ENCODE measurements around the gene RNU11. TPM values are rescaled to one million over a fixed set of nuclear protein-coding genes. Genes with fewer than 3 reads are reported as not detected.
"Not testable (repeated sequence)": the region's sequence is repeated elsewhere in the genome, so short reads cannot be mapped to it uniquely, and the experiment has no call there.

The RNU11 gene
- total and polyA plus RNA-seq, 2 donors (not counting 3 experiments of a cell fraction or from before 2014, with no cell fraction given): not detected

DNA sequence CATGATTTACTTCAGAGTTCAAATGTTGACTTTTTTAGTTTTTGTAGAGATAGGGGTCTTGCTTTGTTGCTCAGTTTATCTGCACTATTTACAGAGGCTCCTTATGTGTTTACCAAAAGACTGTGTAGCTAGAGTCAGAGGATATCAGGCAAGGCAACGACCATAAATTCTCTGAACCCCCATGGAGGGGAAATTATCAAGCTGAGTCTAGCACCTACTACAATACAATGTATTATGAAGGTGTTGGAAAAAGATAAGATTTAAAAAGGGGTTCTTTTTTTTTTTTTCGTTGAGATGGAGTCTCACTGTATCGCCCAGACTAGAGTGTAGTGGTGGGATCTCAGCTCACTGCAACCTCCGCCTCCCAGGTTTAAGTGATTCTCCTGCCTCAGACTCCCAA is 36.5 kb downstream of the RNU11 start:
- CTCF ChIA-PET: interaction anchor here (1.1 to 1.6 kb wide), 2 partner anchors 52 to 192 kb away, joined by 3 to 6 read pairs; partner anchors contain the start of gene YTHDF2
- H2AFZ ChIP-seq (ENCODE audit: low read depth, low read length): no peak overlapping the region
- no peaks in the 10 kb centered on the region for H3K4me1 ChIP-seq (ENCODE audit: control insufficient read depth, extremely low read depth, insufficient read depth, low read length)
- intact Hi-C loops (cut with micrococcal nuclease): no loop called here
- no peak overlapping the region for H3K4me3 ChIP-seq (replicated peaks in 1 of 3; ENCODE audit: insufficient read depth in 1 of 3, low read depth in 1 of 3, low read length in 3 of 3)
- dilution Hi-C loops (cut with MboI; ENCODE audit: extremely low pct_ligation_motif_present, low sequenced_read_pairs): no loop called here
- no peak overlapping the region for H3K9ac ChIP-seq (replicated peaks; ENCODE audit: extremely low read depth, insufficient read depth, low read length)
- DNase-seq (ENCODE audit: low read depth, low spot score) (no peak), FAIRE-seq (no peak)
- no peak overlapping the region for H3K27ac ChIP-seq (ENCODE audit: insufficient read depth, low read depth, low read length)
- TF ChIP-seq CTCF (IDR thresholded peaks at IDR 0.05; ENCODE audit: extremely low read depth in 1 of 2, insufficient read depth in 1 of 2, low read depth in 1 of 2, low read length in 2 of 2): no peak
- TF ChIP-seq GATA2 (IDR thresholded peaks at IDR 0.05; ENCODE audit: insufficient read depth, insufficient read length, low read depth, low read length): no peak
- TF ChIP-seq FOS (IDR thresholded peaks at IDR 0.05; ENCODE audit: borderline replicate concordance, insufficient read depth, low read length): no peak
- H3K36me3 ChIP-seq (ENCODE audit: control insufficient read depth in 2 of 2, extremely low read depth in 1 of 2, insufficient read depth in 2 of 2, low read length in 2 of 2): no peaks in the 10 kb centered on the region
- no peaks in the 10 kb centered on the region for H4K20me1 ChIP-seq (replicated peaks; ENCODE audit: control insufficient read depth, extremely low read depth, insufficient read depth, low read length)
- H3K4me2 ChIP-seq (ENCODE audit: insufficient read depth, low read length): no peak overlapping the region
- H3K9me3 ChIP-seq (replicated peaks; ENCODE audit: control insufficient read depth, insufficient read depth, low read length): no peaks in the 10 kb centered on the region
- no peaks in the 10 kb centered on the region for H3K27me3 ChIP-seq (ENCODE audit: control insufficient read depth in 2 of 2, insufficient read depth in 2 of 2, low read length in 2 of 2)
- POLR2A ChIA-PET: interaction anchor here (0.6 kb wide), 1 partner anchor 36 kb away, joined by 3 read pairs; no protein-coding TSS in a partner anchor
- H3K79me2 ChIP-seq (ENCODE audit: control insufficient read depth, insufficient read depth, low read length): peaks cover 2% of the 10 kb centered on the region
- no peaks in the 10 kb centered on the region for H3K9me1 ChIP-seq (replicated peaks; ENCODE audit: control insufficient read depth, extremely low read depth, insufficient read depth, low read length)
- BruUV-seq (replicated peaks): no TSS peak

- intact Hi-C loops (cut with micrococcal nuclease): not testable (repeated sequence)
Measured at GRCh38 chr1:28691627-28692026, 43.2 kb downstream of the RNU11 start.

More at GRCh38 chr1:28691627-28692026, 43.2 kb downstream of the RNU11 start:
- H3K4me3 ChIP-seq (replicated peaks in 1 of 3; ENCODE audit: insufficient read depth in 1 of 3, low read depth in 1 of 3, low read length in 3 of 3); H3K9me1 ChIP-seq (replicated peaks; ENCODE audit: control insufficient read depth, extremely low read depth, insufficient read depth, low read length); H2AFZ ChIP-seq (ENCODE audit: low read depth, low read length); FAIRE-seq; DNase-seq (ENCODE audit: low read depth, low spot score); H3K36me3 ChIP-seq (ENCODE audit: control insufficient read depth in 2 of 2, extremely low read depth in 1 of 2, insufficient read depth in 2 of 2, low read length in 2 of 2); H3K4me1 ChIP-seq (ENCODE audit: control insufficient read depth, extremely low read depth, insufficient read depth, low read length); H3K9me3 ChIP-seq (replicated peaks; ENCODE audit: control insufficient read depth, insufficient read depth, low read length); H3K27me3 ChIP-seq (ENCODE audit: control insufficient read depth in 2 of 2, insufficient read depth in 2 of 2, low read length in 2 of 2); dilution Hi-C loops (cut with MboI; ENCODE audit: extremely low pct_ligation_motif_present, low sequenced_read_pairs); H3K79me2 ChIP-seq (ENCODE audit: control insufficient read depth, insufficient read depth, low read length); BruUV-seq (replicated peaks); H3K4me2 ChIP-seq (ENCODE audit: insufficient read depth, low read length); H3K27ac ChIP-seq (ENCODE audit: insufficient read depth, low read depth, low read length); H4K20me1 ChIP-seq (replicated peaks; ENCODE audit: control insufficient read depth, extremely low read depth, insufficient read depth, low read length); POLR2A ChIA-PET; H3K9ac ChIP-seq (replicated peaks; ENCODE audit: extremely low read depth, insufficient read depth, low read length): not testable (repeated sequence)
- CTCF ChIA-PET: interaction anchor here (1.5 kb wide), 1 partner anchor 9 kb away, joined by 4 read pairs; no protein-coding TSS in a partner anchor

Small RNAs within 50 kb of the gene (small RNA-seq; reads per million reads assigned to genes)
- gene RF00422 (ENCODE audit: insufficient read depth, insufficient read length, low read depth, low replicate concordance) (not detected), gene RNU11 (ENCODE audit: insufficient read depth, insufficient read length, low read depth, low replicate concordance) (not detected)

Other genes starting within 250 kb of the RNU11 start
- 72.7 and 77.7 TPM in 2 replicates for gene RCC1, start 142.6 kb upstream of the RNU11 start, total RNA-seq
- gene RCC1, start 142.6 kb upstream of the RNU11 start, polyA plus RNA-seq: 28.7 and 37.1 TPM in 2 replicates
- 46.2 and 49.0 TPM in 2 replicates for gene TRNAU1AP, start 95.5 kb upstream of the RNU11 start, total RNA-seq
- 31.5 and 32.7 TPM in 2 replicates for gene TRNAU1AP, start 95.5 kb upstream of the RNU11 start, polyA plus RNA-seq
- gene RAB42, start 56.3 kb upstream of the RNU11 start, total RNA-seq: 1.2 and 2.0 TPM in 2 replicates
- 1.4 and 1.8 TPM in 2 replicates for gene RAB42, start 56.3 kb upstream of the RNU11 start, polyA plus RNA-seq
- 15.3 and 18.2 TPM in 2 replicates for gene TAF12, start 5.5 kb upstream of the RNU11 start, total RNA-seq
- 13.9 and 17.7 TPM in 2 replicates for gene TAF12, start 5.5 kb upstream of the RNU11 start, polyA plus RNA-seq
- gene GMEB1, start 20.2 kb downstream of the RNU11 start, total RNA-seq: 14.5 and 16.0 TPM in 2 replicates
- gene GMEB1, start 20.2 kb downstream of the RNU11 start, polyA plus RNA-seq: 6.8 and 8.1 TPM in 2 replicates
- gene YTHDF2, start 88.3 kb downstream of the RNU11 start, total RNA-seq: 101 and 105 TPM in 2 replicates
- 72.4 and 73.6 TPM in 2 replicates for gene YTHDF2, start 88.3 kb downstream of the RNU11 start, polyA plus RNA-seq
- not detected in 2 replicates for gene OPRD1, start 163.6 kb downstream of the RNU11 start, total RNA-seq
- gene OPRD1, start 163.6 kb downstream of the RNU11 start, polyA plus RNA-seq: not detected in 2 replicates